Measurements from ENCODE around the gene PCBD2.
"Not testable (repeated sequence)": the region's sequence is repeated elsewhere in the genome, so short reads cannot be mapped to it uniquely, and the experiment has no call there.

Gene PCBD2

GRCh38 chr5:134904610-134905245 is at the start of gene PCBD2:
PCBD2 (plus strand) TSS chr5:134905131; CDS start chr5:134905140, 9 bp downstream.
- DNase-seq: peak; percentile 93

GRCh38 chr5:134856465-134856864 is 48.5 kb upstream of the PCBD2 start:
- DNase-seq: not testable (repeated sequence)

- DNase-seq: no peak
These were observed 47.5 kb upstream of the PCBD2 start for GRCh38 chr5:134857401-134857800.

- DNase-seq: no peak
These were observed 40.2 kb upstream of the PCBD2 start for GRCh38 chr5:134864707-134865106.

GRCh38 chr5:134873494-134873893 is 31.4 kb upstream of the PCBD2 start:
- no peak for DNase-seq

- DNase-seq: peak; percentile 77
These were observed 30.7 kb upstream of the PCBD2 start, which contains the start of gene TXNDC15 for GRCh38 chr5:134873987-134874830. TXNDC15 (plus strand) TSS chr5:134874371; CDS start chr5:134874428, 57 bp downstream.

- DNase-seq: no peak
These were observed 29.9 kb upstream of the PCBD2 start for GRCh38 chr5:134874831-134875655.

- DNase-seq: no peak
These were observed 27.8 kb upstream of the PCBD2 start for GRCh38 chr5:134877159-134877558.

- DNase-seq: no peak
These were observed 26.5 kb upstream of the PCBD2 start for GRCh38 chr5:134878403-134878802.

GRCh38 chr5:134879456-134879855 is 25.5 kb upstream of the PCBD2 start:
- DNase-seq: no peak

- not testable (repeated sequence) for DNase-seq
These were observed 24.0 kb upstream of the PCBD2 start for GRCh38 chr5:134880937-134881336.

- not testable (repeated sequence) for DNase-seq
These were observed 23.2 kb upstream of the PCBD2 start for GRCh38 chr5:134881711-134882110.

- no peak for DNase-seq
These were observed 17.3 kb upstream of the PCBD2 start for GRCh38 chr5:134887593-134888159.

- no peak for DNase-seq
These were observed 15.6 kb upstream of the PCBD2 start for GRCh38 chr5:134889335-134889734.

GRCh38 chr5:134891473-134891872 is 13.5 kb upstream of the PCBD2 start:
- DNase-seq: no peak

- DNase-seq: no peak
These were observed 12.6 kb upstream of the PCBD2 start for GRCh38 chr5:134892282-134892681.

GRCh38 chr5:134892926-134893325 is 12.0 kb upstream of the PCBD2 start:
- no peak for DNase-seq

- no peak for DNase-seq
These were observed 11.0 kb upstream of the PCBD2 start for GRCh38 chr5:134893748-134894505.

- peak; percentile 46 for DNase-seq
These were observed 2.7 kb upstream of the PCBD2 start for GRCh38 chr5:134902071-134902801.

- peak; percentile 37 for DNase-seq
These were observed 490 bp downstream of the PCBD2 start for GRCh38 chr5:134905246-134905996.

- no peak for DNase-seq
These were observed 1.9 kb downstream of the PCBD2 start for GRCh38 chr5:134906811-134907210.

Measured in CD4-positive, alpha-beta T cell treated with Interferon gamma for 1 hour (primary cell).